Measurements from ENCODE around the gene ZNF385A.
A peak's percentile ranks its signal among the peaks of the same experiment; 100 is the strongest.

Gene ZNF385A

GRCh38 chr12:54384591-54385041 is at the start of gene ZNF385A:
Gene ZNF385A, minus strand, starts transcription at chr12:54384733. Its CDS starts 219 bp downstream, at chr12:54384514.
- DNase-seq: peak; percentile 54

- no peak for DNase-seq
These were observed 48.3 kb upstream of the ZNF385A start for GRCh38 chr12:54432815-54433164.

- no peak for DNase-seq
These were observed 47.6 kb upstream of the ZNF385A start for GRCh38 chr12:54431911-54432814.

- DNase-seq: no peak
These were observed 46.0 kb upstream of the ZNF385A start for GRCh38 chr12:54430471-54431069.

GRCh38 chr12:54429014-54429471 is 44.5 kb upstream of the ZNF385A start:
- no peak for DNase-seq

GRCh38 chr12:54428050-54429013 is 43.8 kb upstream of the ZNF385A start:
- DNase-seq: no peak

GRCh38 chr12:54427106-54427505 is 42.6 kb upstream of the ZNF385A start:
- DNase-seq: no peak

- DNase-seq: no peak
These were observed 42.2 kb upstream of the ZNF385A start for GRCh38 chr12:54426690-54427089.

GRCh38 chr12:54425702-54426101 is 41.2 kb upstream of the ZNF385A start:
- DNase-seq: no peak

- DNase-seq: no peak
These were observed 39.7 kb upstream of the ZNF385A start for GRCh38 chr12:54424224-54424623.

GRCh38 chr12:54423816-54424150 is 39.2 kb upstream of the ZNF385A start:
- no peak for DNase-seq

- no peak for DNase-seq
These were observed 37.3 kb upstream of the ZNF385A start for GRCh38 chr12:54421879-54422250.

- no peak for DNase-seq
These were observed 36.8 kb upstream of the ZNF385A start for GRCh38 chr12:54421175-54421878.

- no peak for DNase-seq
These were observed 36.2 kb upstream of the ZNF385A start for GRCh38 chr12:54420766-54421144.

- peak; percentile 17 for DNase-seq
These were observed 34.8 kb upstream of the ZNF385A start, which contains the start of gene ITGA5 for GRCh38 chr12:54419088-54419887. Gene ITGA5, minus strand, starts transcription at chr12:54419266. Its CDS starts 68 bp downstream, at chr12:54419198.

GRCh38 chr12:54418441-54419087 is 34.0 kb upstream of the ZNF385A start:
- no peak for DNase-seq

- DNase-seq: no peak
These were observed 33.3 kb upstream of the ZNF385A start for GRCh38 chr12:54417712-54418440.

GRCh38 chr12:54416687-54417603 is 32.4 kb upstream of the ZNF385A start:
- DNase-seq: no peak

Data from midbrain (tissue), 1 donor.